GM12892 (cell line): ENCODE measurements around the gene CCDC13.

Source experiments
- POLR2AphosphoS5 ChIP-seq: IDR thresholded peaks from 2 replicates; pipeline ENCODE4 v1.6.1; 2011; ENCODE audit warnings: low read depth, low read length, control low read depth
- TAF1 ChIP-seq: IDR thresholded peaks from 2 replicates; pipeline ENCODE4 v1.6.1; 2011; ENCODE audit warnings: low read depth, mild to moderate bottlenecking, control low read depth, low read length, borderline replicate concordance

GRCh38 chr3:42820746-42821051, 47.6 kb upstream of the CCDC13 start:
- TF ChIP-seq POLR2AphosphoS5, result no peak
- TF ChIP-seq TAF1, result no peak
